ENCODE results near the gene PRKCH. TPM values are rescaled to one million over a fixed set of nuclear protein-coding genes. Genes with fewer than 3 reads are reported as not detected.

Gene PRKCH
- polyA plus RNA-seq, 1 donor from 2014 or later: 2.0 TPM

DNA sequence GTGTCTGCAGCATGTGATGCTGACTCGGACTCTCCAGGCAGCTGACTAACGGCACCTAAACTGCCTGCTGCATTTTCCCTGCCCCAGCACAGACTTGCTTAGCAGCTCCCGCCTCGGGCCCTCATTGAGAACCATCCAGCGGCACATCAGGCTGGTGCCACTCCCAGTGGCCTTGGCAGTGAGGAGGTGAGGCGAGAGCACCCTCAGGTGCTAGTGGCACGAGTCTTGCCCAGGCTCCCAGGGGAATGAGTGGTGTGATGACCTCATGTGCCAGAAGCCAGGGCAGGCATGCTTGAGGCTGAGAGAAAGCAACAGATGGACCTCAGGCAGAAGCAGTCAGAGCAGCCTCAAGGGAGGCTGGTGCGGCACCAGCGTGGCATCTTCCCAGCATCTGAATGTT lies 60.2 kb downstream of the PRKCH start:
- H2AFZ ChIP-seq (ENCODE audit: low read depth, low read length): no peak overlapping the region
- no peaks in the 10 kb centered on the region for H3F3A ChIP-seq (ENCODE audit: insufficient read depth, low read length, poor library complexity, severe bottlenecking)
- no peak overlapping the region for H3K4me3 ChIP-seq (ENCODE audit: low read length)
- no peaks in the 10 kb centered on the region for H4K20me1 ChIP-seq (ENCODE audit: insufficient read depth)
- no peak overlapping the region for H3K4me2 ChIP-seq (ENCODE audit: low read length)
- no peaks in the 10 kb centered on the region for H3K9me3 ChIP-seq (ENCODE audit: low read length)
- H3K27ac ChIP-seq (ENCODE audit: low read length): no peak overlapping the region
- no peaks in the 10 kb centered on the region for H3K79me2 ChIP-seq (replicated peaks; ENCODE audit: insufficient read depth, low read length)
- H3K9ac ChIP-seq (ENCODE audit: low read length): no peak overlapping the region
- no peaks in the 10 kb centered on the region for H3K27me3 ChIP-seq (ENCODE audit: insufficient read depth, low read depth, low read length)
- TF ChIP-seq EP300 (conservative IDR thresholded peaks at IDR 0.05; ENCODE audit: poor library complexity, severe bottlenecking) (no peak), RAD21 (conservative IDR thresholded peaks at IDR 0.05) (no peak), SMC3 (conservative IDR thresholded peaks at IDR 0.05; ENCODE audit: poor library complexity) (no peak), TAF1 (IDR thresholded peaks at IDR 0.05; ENCODE audit: low read depth) (no peak), EZH2 (IDR thresholded peaks at IDR 0.05; ENCODE audit: borderline replicate concordance, insufficient read depth, low read length, poor library complexity, severe bottlenecking) (no peak), POLR2AphosphoS5 (IDR thresholded peaks at IDR 0.05) (no peak)
- TF ChIP-seq, protein P1, sequence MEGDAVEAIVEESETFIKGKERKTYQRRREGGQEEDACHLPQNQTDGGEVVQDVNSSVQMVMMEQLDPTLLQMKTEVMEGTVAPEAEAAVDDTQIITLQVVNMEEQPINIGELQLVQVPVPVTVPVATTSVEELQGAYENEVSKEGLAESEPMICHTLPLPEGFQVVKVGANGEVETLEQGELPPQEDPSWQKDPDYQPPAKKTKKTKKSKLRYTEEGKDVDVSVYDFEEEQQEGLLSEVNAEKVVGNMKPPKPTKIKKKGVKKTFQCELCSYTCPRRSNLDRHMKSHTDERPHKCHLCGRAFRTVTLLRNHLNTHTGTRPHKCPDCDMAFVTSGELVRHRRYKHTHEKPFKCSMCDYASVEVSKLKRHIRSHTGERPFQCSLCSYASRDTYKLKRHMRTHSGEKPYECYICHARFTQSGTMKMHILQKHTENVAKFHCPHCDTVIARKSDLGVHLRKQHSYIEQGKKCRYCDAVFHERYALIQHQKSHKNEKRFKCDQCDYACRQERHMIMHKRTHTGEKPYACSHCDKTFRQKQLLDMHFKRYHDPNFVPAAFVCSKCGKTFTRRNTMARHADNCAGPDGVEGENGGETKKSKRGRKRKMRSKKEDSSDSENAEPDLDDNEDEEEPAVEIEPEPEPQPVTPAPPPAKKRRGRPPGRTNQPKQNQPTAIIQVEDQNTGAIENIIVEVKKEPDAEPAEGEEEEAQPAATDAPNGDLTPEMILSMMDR (IDR thresholded peaks at IDR 0.05; ENCODE audit: poor library complexity, severe bottlenecking): no peak
- TF ChIP-seq, protein P2, sequence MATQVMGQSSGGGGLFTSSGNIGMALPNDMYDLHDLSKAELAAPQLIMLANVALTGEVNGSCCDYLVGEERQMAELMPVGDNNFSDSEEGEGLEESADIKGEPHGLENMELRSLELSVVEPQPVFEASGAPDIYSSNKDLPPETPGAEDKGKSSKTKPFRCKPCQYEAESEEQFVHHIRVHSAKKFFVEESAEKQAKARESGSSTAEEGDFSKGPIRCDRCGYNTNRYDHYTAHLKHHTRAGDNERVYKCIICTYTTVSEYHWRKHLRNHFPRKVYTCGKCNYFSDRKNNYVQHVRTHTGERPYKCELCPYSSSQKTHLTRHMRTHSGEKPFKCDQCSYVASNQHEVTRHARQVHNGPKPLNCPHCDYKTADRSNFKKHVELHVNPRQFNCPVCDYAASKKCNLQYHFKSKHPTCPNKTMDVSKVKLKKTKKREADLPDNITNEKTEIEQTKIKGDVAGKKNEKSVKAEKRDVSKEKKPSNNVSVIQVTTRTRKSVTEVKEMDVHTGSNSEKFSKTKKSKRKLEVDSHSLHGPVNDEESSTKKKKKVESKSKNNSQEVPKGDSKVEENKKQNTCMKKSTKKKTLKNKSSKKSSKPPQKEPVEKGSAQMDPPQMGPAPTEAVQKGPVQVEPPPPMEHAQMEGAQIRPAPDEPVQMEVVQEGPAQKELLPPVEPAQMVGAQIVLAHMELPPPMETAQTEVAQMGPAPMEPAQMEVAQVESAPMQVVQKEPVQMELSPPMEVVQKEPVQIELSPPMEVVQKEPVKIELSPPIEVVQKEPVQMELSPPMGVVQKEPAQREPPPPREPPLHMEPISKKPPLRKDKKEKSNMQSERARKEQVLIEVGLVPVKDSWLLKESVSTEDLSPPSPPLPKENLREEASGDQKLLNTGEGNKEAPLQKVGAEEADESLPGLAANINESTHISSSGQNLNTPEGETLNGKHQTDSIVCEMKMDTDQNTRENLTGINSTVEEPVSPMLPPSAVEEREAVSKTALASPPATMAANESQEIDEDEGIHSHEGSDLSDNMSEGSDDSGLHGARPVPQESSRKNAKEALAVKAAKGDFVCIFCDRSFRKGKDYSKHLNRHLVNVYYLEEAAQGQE (IDR thresholded peaks at IDR 0.05; ENCODE audit: borderline replicate concordance): no peak
- no peaks in the 10 kb centered on the region for H3K9me2 ChIP-seq (ENCODE audit: insufficient read depth, low read length)
- no peaks in the 10 kb centered on the region for H3K36me3 ChIP-seq (ENCODE audit: insufficient read depth, low read length)

DNA sequence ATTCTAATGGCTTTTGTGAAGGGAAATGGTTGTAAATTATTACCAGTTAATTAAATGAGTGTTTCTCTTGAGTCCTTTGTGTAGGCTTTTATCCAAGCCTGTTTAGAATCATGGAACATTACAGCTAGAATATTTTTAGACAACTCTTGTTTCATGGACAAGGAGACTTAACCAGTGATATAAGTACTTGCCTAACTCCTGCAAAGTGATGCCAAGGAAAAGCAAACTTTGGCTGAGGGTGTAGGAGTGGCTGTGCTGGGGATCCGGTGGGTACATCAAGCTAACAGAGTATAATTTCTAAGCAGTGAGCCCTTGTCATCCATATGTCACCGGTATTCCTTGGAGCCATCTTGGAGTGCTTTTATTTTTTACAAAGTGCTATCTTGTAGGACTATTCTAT lies 61.5 kb downstream of the PRKCH start:
- Histone ChIP-seq H3K27ac (ENCODE audit: low read length) (no peak overlapping the region), H3F3A (ENCODE audit: insufficient read depth, low read length, poor library complexity, severe bottlenecking) (no peaks in the 10 kb centered on the region), H3K79me2 (replicated peaks; ENCODE audit: insufficient read depth, low read length) (no peaks in the 10 kb centered on the region), H3K9me2 (ENCODE audit: insufficient read depth, low read length) (no peaks in the 10 kb centered on the region), H3K27me3 (ENCODE audit: insufficient read depth, low read depth, low read length) (no peaks in the 10 kb centered on the region), H3K4me3 (ENCODE audit: low read length) (no peak overlapping the region), H2AFZ (ENCODE audit: low read depth, low read length) (no peak overlapping the region), H3K36me3 (ENCODE audit: insufficient read depth, low read length) (no peaks in the 10 kb centered on the region), H3K9me3 (ENCODE audit: low read length) (no peaks in the 10 kb centered on the region), H3K9ac (ENCODE audit: low read length) (no peak overlapping the region), H4K20me1 (ENCODE audit: insufficient read depth) (no peaks in the 10 kb centered on the region), H3K4me2 (ENCODE audit: low read length) (no peak overlapping the region)
- TF ChIP-seq, protein P1 (IDR thresholded peaks at IDR 0.05; ENCODE audit: poor library complexity, severe bottlenecking): no peak
- no peak for TF ChIP-seq EP300 (conservative IDR thresholded peaks at IDR 0.05; ENCODE audit: poor library complexity, severe bottlenecking)
- TF ChIP-seq MXI1 (conservative IDR thresholded peaks at IDR 0.05; ENCODE audit: poor library complexity, severe bottlenecking): no peak
- TF ChIP-seq EZH2 (IDR thresholded peaks at IDR 0.05; ENCODE audit: borderline replicate concordance, insufficient read depth, low read length, poor library complexity, severe bottlenecking): no peak
- no peak for TF ChIP-seq POLR2AphosphoS5 (IDR thresholded peaks at IDR 0.05)
- TF ChIP-seq RAD21 (conservative IDR thresholded peaks at IDR 0.05): no peak
- no peak for TF ChIP-seq SMC3 (conservative IDR thresholded peaks at IDR 0.05; ENCODE audit: poor library complexity)
- TF ChIP-seq, protein P2 (IDR thresholded peaks at IDR 0.05; ENCODE audit: borderline replicate concordance): no peak
- TF ChIP-seq TAF1 (IDR thresholded peaks at IDR 0.05; ENCODE audit: low read depth): no peak
